Measurements from ENCODE around the gene SLX4IP. TPM values are rescaled to one million over a fixed set of nuclear protein-coding genes. Genes with fewer than 3 reads are reported as not detected.
A peak's percentile ranks its signal among the peaks of the same experiment; 100 is the strongest.

SLX4IP gene
- total RNA-seq, 1 donor from 2014 or later: 3.1 TPM

DNA sequence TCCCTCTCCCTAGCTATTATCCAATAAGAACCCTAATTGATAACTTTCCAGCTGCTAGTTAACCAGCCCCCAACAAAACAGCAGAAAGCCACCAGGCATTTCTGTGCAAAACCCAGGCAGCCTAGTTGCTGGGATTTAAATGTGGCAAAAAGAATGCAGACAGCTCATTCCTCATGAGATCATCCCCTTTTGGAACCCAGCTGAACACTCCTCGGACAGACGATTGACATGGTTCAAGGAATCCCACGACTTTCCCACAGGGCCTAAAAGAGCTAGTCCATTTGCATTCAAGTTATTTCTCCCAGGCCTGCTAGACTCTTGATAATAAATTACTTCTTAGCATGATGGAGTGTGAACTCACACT, 214.7 kb downstream of the SLX4IP start:
- Histone ChIP-seq H3K4me3 (no peak overlapping the region), H3K4me1 (peaks cover 86% of the 10 kb centered on the region), H3K27me3 (ENCODE audit: low read depth) (no peaks in the 10 kb centered on the region), H3K9me3 (replicated peaks) (no peaks in the 10 kb centered on the region), H3K27ac (replicated peaks) (peak overlapping the region; percentile 71), H3K36me3 (peaks cover 80% of the 10 kb centered on the region)
- intact Hi-C loops (cut with micrococcal nuclease): no loop called here
- no peak for DNase-seq
- TF ChIP-seq, protein P1, sequence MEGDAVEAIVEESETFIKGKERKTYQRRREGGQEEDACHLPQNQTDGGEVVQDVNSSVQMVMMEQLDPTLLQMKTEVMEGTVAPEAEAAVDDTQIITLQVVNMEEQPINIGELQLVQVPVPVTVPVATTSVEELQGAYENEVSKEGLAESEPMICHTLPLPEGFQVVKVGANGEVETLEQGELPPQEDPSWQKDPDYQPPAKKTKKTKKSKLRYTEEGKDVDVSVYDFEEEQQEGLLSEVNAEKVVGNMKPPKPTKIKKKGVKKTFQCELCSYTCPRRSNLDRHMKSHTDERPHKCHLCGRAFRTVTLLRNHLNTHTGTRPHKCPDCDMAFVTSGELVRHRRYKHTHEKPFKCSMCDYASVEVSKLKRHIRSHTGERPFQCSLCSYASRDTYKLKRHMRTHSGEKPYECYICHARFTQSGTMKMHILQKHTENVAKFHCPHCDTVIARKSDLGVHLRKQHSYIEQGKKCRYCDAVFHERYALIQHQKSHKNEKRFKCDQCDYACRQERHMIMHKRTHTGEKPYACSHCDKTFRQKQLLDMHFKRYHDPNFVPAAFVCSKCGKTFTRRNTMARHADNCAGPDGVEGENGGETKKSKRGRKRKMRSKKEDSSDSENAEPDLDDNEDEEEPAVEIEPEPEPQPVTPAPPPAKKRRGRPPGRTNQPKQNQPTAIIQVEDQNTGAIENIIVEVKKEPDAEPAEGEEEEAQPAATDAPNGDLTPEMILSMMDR (IDR thresholded peaks at IDR 0.05; ENCODE audit: borderline replicate concordance): no peak

DNA sequence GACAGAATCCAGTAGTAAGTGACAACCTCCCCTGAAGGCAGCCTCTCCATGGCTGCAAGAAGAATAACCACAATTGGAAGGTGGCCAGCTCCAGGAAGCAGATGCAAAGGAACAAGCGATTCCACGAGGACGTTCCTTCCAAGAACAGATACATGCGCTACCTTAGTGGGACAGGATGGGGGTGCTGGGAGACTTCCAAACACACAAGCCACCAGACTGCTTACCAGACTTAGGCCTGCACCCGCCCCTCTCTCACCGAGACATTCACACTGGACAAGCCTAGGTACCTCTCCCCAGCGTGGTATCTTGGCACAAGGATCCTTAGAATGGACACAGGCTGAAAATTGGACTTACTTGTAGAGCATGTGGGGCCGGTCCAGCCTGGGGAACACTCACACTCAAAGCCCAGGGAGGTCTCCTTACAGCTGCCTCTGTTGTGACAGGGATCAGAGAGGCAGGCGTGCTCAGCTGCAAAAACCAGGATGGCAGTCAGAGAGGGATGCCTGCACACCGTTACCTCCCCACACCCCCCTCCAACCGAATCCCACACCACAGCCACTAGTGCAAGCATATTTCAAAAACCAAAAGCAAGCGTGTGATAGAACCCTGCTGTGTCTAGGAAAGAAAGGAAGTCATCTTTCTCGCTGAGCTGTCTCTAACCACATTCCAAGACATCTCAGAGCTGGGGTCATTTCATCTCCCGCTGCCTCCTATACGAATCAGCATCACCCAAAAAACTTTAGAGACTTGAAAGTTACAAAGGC, 216.3 kb downstream of the SLX4IP start:
- no peaks in the 10 kb centered on the region for H3K9me3 ChIP-seq (replicated peaks)
- peaks cover 77% of the 10 kb centered on the region for H3K36me3 ChIP-seq
- DNase-seq: no peak
- H3K4me1 ChIP-seq: peaks cover 90% of the 10 kb centered on the region
- intact Hi-C loops (cut with micrococcal nuclease): no loop called here
- no peaks in the 10 kb centered on the region for H3K27me3 ChIP-seq (ENCODE audit: low read depth)
- TF ChIP-seq, protein P1 (IDR thresholded peaks at IDR 0.05; ENCODE audit: borderline replicate concordance): no peak
- H3K27ac ChIP-seq (replicated peaks): peak overlapping the region; percentile 71
- no peak overlapping the region for H3K4me3 ChIP-seq

DNA sequence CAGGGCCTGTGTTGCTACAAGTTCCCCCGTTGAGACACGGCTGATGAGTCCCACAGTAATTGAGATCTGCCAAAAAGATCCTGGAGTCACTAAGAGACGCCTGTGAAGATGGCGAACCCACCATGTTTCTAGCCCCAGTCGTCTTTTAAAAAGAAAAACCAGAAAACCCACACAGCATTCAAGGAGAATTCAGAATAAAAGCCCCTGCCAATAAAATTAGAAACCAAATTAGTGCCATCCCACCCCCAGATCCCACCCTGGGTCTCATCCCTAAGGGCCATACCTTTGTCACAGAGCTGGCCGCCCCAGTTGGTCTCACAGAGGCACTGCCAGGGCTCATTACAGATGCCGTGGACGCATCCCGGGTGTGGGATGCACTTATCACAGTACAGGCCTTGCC, 217.1 kb downstream of the SLX4IP start:
- intact Hi-C loops (cut with micrococcal nuclease): no loop called here
- TF ChIP-seq, protein P1 (IDR thresholded peaks at IDR 0.05; ENCODE audit: borderline replicate concordance): no peak
- Histone ChIP-seq H3K9me3 (replicated peaks) (no peaks in the 10 kb centered on the region), H3K27me3 (ENCODE audit: low read depth) (no peaks in the 10 kb centered on the region), H3K4me1 (peaks cover 90% of the 10 kb centered on the region), H3K27ac (replicated peaks) (peak overlapping the region; percentile 71), H3K4me3 (peak overlapping the region; percentile 43), H3K36me3 (peaks cover 76% of the 10 kb centered on the region)
- no peak for DNase-seq

DNA sequence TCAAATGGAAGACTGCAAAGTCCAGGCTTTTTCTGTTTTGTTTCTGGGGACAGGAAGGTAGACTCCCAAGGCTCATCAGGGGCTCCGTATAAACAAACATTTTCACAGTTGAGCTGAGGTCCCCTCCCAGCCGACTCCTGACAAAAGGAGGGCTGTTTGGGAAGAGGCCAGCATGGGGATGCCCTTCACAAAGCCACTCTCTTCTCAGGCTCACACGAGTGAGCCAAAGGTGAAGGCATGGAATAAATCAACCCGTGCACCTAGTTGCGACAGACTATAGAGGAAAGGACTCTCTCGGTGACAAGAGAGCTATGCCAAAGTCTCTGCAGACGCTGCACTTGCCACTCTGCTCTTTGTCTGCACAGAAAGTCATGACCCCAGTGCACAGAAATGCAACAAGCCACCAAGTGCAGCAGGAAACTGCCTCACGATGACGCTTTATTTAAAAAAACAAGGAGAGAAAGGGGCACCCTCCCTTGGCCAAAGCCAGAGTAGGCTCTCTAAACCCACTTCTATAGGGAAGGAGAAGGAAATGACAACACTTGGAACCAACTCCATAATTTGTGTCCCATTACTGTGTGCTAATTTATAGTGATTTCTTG, 217.7 kb downstream of the SLX4IP start:
- Histone ChIP-seq H3K4me3 (peak overlapping the region; percentile 43), H3K27me3 (ENCODE audit: low read depth) (no peaks in the 10 kb centered on the region), H3K27ac (replicated peaks) (peak overlapping the region; percentile 71), H3K9me3 (replicated peaks) (no peaks in the 10 kb centered on the region), H3K4me1 (peaks cover 92% of the 10 kb centered on the region), H3K36me3 (peaks cover 74% of the 10 kb centered on the region)
- intact Hi-C loops (cut with micrococcal nuclease): no loop called here
- TF ChIP-seq, protein P1 (IDR thresholded peaks at IDR 0.05; ENCODE audit: borderline replicate concordance): no peak
- DNase-seq: no peak

DNA sequence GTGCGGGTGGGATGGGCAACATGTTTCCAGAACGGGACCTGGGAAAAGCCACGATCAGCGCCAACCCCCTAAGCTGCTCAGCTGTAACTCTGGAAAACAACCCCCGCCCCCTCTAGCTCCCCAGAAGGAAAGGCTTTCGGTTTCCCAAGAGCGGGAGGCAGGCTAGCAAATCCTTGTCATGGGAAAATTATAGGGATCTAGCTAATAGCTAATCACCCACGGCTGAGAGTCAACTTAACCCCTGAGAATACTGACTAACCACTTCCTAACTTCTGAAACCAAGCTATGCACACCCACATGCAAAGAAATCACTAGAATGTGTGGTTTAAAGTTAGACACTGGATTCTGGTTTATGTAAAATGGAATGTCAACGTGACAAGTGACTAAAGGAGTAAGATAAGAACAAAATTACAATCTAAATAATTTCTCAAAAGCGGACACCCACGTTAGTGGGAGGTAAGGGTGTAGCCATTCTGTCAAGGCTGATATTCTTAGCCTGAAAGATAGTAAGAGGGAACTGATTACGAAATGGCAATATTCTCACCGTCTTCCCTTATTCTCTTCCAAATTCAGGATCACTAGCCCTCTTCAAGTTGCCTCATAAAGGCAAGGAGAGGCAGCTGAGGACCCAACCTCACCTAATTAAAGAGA, 218.6 kb downstream of the SLX4IP start:
- H3K27me3 ChIP-seq (ENCODE audit: low read depth): no peaks in the 10 kb centered on the region
- H3K4me1 ChIP-seq: peaks cover 98% of the 10 kb centered on the region
- DNase-seq: no peak
- H3K9me3 ChIP-seq (replicated peaks): no peaks in the 10 kb centered on the region
- peak overlapping the region; percentile 43 for H3K4me3 ChIP-seq
- peaks cover 74% of the 10 kb centered on the region for H3K36me3 ChIP-seq
- intact Hi-C loops (cut with micrococcal nuclease): no loop called here
- H3K27ac ChIP-seq (replicated peaks): peak overlapping the region; percentile 71
- TF ChIP-seq, protein P1 (IDR thresholded peaks at IDR 0.05; ENCODE audit: borderline replicate concordance): no peak

All from left ventricle myocardium inferior (tissue), 1 donor.